HFF-Myc (cell line): ENCODE data around the gene WNT10A.

Source experiments
- DNase-seq: peaks from one replicate; pipeline ENCODE4 v3.0.0-alpha.2; 2011; ENCODE audit warnings: low read depth; ENCODE audit errors: extremely low read depth
- H3K4me3 ChIP-seq: replicated peaks from 2 replicates; pipeline ENCODE4 v1.5.1; 2011; ENCODE audit warnings: low read depth, mild to moderate bottlenecking, control low read depth, low read length
- TF ChIP-seq, protein P1 (sequence below): IDR thresholded peaks from 2 replicates; pipeline ENCODE4 v1.5.1; 2012; ENCODE audit warnings: mild to moderate bottlenecking, low read depth, low read length, control low read depth; ENCODE audit errors: missing control alignments

Gene WNT10A

GRCh38 chr2:218877331-218877730, 3.3 kb upstream of the WNT10A start:
- no peak for DNase-seq
- TF ChIP-seq, protein P1, sequence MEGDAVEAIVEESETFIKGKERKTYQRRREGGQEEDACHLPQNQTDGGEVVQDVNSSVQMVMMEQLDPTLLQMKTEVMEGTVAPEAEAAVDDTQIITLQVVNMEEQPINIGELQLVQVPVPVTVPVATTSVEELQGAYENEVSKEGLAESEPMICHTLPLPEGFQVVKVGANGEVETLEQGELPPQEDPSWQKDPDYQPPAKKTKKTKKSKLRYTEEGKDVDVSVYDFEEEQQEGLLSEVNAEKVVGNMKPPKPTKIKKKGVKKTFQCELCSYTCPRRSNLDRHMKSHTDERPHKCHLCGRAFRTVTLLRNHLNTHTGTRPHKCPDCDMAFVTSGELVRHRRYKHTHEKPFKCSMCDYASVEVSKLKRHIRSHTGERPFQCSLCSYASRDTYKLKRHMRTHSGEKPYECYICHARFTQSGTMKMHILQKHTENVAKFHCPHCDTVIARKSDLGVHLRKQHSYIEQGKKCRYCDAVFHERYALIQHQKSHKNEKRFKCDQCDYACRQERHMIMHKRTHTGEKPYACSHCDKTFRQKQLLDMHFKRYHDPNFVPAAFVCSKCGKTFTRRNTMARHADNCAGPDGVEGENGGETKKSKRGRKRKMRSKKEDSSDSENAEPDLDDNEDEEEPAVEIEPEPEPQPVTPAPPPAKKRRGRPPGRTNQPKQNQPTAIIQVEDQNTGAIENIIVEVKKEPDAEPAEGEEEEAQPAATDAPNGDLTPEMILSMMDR: no peak
- no peak overlapping the region for H3K4me3 ChIP-seq

- H3K4me3 ChIP-seq: no peak overlapping the region
- TF ChIP-seq, protein P1: no peak
- no peak for DNase-seq
Observed at GRCh38 chr2:218877891-218878290, 2.8 kb upstream of the WNT10A start.

GRCh38 chr2:218878486-218878885, 2.2 kb upstream of the WNT10A start:
- TF ChIP-seq, protein P1: no peak
- H3K4me3 ChIP-seq: no peak overlapping the region
- DNase-seq: no peak

DNA sequence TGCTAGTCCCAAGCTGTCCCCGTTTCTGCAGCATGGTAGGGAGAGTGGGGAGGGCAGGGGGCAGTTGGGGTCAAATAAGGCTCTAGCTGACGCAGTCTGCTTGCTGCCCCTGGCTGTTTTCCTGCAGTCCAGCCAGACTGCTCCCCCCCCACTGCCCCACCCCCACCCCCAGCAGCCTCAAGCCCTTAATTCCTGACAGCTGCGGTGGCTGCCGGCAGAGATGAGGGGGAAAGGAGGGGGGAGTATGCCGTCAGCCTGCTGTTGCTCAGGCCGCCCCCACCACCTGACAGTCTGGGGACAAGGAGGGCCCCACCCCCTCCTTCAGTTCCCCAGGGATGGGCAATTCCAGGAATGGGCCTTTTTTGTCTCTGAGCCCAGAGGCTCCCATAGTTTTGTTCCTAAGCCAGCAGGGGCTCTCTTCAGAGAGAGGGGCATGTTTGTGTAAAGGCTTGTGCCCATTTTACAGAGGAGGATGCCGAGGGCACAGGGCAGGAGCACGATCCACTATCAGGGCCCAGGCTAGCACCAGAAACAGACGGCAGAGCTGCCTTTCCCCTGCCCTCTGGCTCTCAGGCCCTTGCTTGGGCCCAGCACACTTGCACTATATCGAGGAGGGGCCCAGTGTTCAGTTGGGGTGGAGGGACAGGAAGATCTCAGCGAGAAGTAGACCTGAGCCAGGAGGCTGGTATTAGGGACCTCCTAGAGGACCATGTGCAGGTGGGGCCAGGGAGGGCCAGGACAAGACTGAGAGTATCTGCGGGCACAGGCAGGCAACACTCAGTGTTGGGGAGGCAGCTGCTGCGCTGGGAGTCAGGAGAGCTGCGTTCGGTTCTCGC, 1.5 kb upstream of the WNT10A start:
- no peak overlapping the region for H3K4me3 ChIP-seq
- no peak for DNase-seq
- TF ChIP-seq, protein P1: no peak

GRCh38 chr2:218879776-218880101, 913 bp upstream of the WNT10A start:
- TF ChIP-seq, protein P1: no peak
- no peak for DNase-seq
- no peak overlapping the region for H3K4me3 ChIP-seq

- H3K4me3 ChIP-seq: no peak overlapping the region
- no peak for DNase-seq
- TF ChIP-seq, protein P1: no peak
Observed at GRCh38 chr2:218880859-218881594, 375 bp downstream of the WNT10A start.
